Astrocyte of the spinal cord (primary cell): ENCODE measurements around the gene OPN1SW.

Experiments
- DNase-seq: peaks from one replicate; pipeline ENCODE4 v3.0.0; 2011; ENCODE audit warnings: low read depth, low spot score
- H3K4me3 ChIP-seq: 2 replicates; pipeline ENCODE4 v1.5.1; 2011; ENCODE audit warnings: low read depth, mild to moderate bottlenecking, low read length, moderate library complexity
- in situ Hi-C: cut with HindIII; loops from 2 replicates; pipeline ENCODE4 v1.10.0; 2017; ENCODE audit warnings: low sequenced_read_pairs
- TF ChIP-seq, protein P1 (sequence below): IDR thresholded peaks from 2 replicates; pipeline ENCODE4 v1.5.1; 2012; ENCODE audit warnings: low read depth, mild to moderate bottlenecking, low read length, inconsistent platforms

OPN1SW gene

DNA sequence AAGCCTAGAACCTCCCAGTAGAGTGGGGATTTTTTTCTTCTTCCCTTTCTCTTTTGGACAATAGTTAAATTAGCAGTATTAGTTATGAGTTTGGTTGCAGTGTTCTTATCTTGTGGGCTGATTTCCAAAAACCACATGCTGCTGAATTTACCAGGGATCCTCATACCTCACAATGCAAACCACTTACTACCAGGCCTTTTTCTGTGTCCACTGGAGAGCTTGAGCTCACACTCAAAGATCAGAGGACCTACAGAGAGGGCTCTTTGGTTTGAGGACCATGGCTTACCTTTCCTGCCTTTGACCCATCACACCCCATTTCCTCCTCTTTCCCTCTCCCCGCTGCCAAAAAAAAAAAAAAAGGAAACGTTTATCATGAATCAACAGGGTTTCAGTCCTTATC, 5.4 kb downstream of the OPN1SW start:
- TF ChIP-seq, protein P1, sequence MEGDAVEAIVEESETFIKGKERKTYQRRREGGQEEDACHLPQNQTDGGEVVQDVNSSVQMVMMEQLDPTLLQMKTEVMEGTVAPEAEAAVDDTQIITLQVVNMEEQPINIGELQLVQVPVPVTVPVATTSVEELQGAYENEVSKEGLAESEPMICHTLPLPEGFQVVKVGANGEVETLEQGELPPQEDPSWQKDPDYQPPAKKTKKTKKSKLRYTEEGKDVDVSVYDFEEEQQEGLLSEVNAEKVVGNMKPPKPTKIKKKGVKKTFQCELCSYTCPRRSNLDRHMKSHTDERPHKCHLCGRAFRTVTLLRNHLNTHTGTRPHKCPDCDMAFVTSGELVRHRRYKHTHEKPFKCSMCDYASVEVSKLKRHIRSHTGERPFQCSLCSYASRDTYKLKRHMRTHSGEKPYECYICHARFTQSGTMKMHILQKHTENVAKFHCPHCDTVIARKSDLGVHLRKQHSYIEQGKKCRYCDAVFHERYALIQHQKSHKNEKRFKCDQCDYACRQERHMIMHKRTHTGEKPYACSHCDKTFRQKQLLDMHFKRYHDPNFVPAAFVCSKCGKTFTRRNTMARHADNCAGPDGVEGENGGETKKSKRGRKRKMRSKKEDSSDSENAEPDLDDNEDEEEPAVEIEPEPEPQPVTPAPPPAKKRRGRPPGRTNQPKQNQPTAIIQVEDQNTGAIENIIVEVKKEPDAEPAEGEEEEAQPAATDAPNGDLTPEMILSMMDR = no peak
- no peak for DNase-seq
- in situ Hi-C loops = no loop called here
- no peak overlapping the region for H3K4me3 ChIP-seq

DNA sequence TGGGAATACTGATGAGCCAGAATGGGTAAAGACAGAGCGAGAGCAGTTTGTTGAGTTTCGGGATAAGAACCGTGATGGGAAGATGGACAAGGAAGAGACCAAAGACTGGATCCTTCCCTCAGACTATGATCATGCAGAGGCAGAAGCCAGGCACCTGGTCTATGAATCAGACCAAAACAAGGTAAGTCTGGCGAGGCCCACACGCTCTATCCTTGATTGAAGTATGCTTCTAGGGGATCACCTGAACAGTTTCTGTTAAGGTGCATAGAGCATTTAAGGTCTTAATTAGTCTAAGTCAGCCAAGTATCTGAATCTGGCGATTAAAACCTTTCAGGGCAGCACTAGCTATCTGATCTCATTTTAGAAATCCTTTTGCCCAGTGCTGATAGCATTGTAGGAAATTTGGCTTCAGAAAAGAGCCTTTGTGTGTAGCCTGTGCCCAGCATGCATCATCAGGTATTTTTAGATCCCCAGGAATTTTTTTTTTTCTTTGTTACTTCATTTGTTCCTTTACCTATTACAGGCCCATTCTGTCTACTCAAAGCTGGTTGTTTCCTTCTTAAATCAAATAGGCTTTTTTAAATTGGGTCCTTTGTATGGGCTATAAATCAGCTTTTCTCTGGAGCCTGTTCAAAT, 8.0 kb downstream of the OPN1SW start:
- DNase-seq = no peak
- TF ChIP-seq, protein P1 = no peak
- no peak overlapping the region for H3K4me3 ChIP-seq
- in situ Hi-C loops = no loop called here

DNA sequence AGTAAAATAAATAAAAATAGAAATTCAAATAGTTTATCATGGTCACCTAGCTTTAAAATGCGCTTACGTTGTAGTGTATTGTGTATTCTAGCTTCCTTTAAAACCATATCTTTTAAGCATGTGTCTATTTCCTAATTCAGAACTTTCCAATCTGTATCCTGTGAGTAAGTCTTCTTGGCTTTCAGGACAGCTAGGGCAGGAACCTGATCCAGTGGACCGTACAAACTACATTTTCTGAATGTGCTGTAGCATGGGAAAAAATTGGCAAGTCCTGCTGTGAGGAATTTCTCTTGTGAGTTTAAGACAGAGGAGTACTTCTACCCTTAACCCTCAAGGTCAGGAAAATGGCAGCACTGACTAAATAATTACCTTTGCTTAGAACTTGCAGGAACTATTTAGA, 12.1 kb downstream of the OPN1SW start:
- DNase-seq = no peak
- no peak overlapping the region for H3K4me3 ChIP-seq
- TF ChIP-seq, protein P1 = no peak
- in situ Hi-C loops = no loop called here

DNA sequence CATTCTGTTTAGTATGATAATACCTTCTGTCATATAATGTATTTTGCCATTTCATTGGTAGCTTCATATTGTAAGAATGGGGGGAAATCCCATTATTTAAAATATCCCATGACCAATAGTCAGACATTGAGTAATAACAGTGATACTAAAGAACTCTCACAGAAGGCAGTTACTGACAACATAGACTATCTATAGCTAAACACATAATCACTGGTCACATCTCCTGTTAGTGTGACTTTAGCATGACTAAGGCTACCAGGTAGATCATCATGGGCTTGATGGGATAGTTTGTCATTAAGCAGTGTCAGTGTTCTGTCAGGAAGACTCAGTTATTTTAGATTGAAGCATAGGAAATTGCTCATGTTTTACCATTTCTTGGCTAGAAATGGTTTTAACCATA, 16.4 kb downstream of the OPN1SW start:
- no peak for DNase-seq
- TF ChIP-seq, protein P1 = no peak
- in situ Hi-C loops = no loop called here

DNA sequence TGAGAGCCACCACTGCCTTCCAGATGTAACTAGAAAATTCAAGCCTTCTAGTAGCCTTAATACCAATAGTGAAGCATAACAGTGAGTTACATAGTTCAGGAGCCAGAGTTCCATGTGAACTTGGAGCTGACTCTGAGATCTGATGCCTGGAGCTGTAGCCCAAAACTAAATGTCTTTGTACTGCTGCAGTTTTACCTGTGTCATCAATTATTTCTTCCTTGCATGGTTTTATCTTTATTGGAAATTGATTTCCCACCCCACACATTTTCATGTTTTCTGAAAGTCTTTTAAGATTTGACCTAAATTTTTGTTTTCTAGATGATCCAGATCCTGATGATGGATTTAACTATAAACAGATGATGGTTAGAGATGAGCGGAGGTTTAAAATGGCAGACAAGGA, 17.0 kb downstream of the OPN1SW start:
- in situ Hi-C loops = no loop called here
- no peak overlapping the region for H3K4me3 ChIP-seq
- TF ChIP-seq, protein P1 = no peak
- DNase-seq = no peak

More for the DNA sequence above, 16.4 kb downstream of the OPN1SW start:
- no peak overlapping the region for H3K4me3 ChIP-seq

DNA sequence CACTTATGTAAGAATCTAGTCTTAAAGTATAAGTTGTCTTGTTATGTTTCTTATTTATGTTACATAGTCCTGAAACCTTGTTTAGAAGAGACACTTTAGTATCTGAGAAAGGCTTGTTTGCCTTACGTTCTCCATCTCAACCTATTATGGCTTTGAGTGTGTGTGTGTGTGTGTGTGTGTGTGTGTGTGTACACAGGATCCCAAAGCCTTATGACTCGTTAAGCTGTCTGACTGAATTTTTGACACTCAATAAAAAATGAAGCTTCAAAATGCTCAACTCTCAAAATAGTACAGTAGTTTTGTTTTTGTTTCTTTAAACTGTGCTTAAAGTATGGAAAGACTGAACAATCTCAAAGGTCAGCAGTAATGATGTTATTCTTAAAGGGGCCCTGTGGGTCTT, 18.4 kb downstream of the OPN1SW start:
- no peak overlapping the region for H3K4me3 ChIP-seq
- DNase-seq = no peak
- TF ChIP-seq, protein P1 = no peak
- in situ Hi-C loops = no loop called here
